KBM-7 (cell line): Measurements from ENCODE around the gene DOCK7.

Source experiments
- DNase-seq: peaks from one replicate; pipeline ENCODE4 v3.0.0-alpha.2; 2015
- in situ Hi-C: fragments of 300-500 bp; cut with MboI; formaldehyde crosslinking; loops from 2 replicates; pipeline ENCODE4 v1.14.3; 2020; ENCODE audit warnings: low sequenced_read_pairs, low pct_unique_long_range_greater_than_20kb, mixed read lengths

DOCK7 gene

GRCh38 chr1:62492521-62492920 lies 195.7 kb downstream of the DOCK7 start:
- in situ Hi-C loops = no loop called here
- DNase-seq = no peak

- in situ Hi-C loops = no loop called here
- no peak for DNase-seq
These were observed 200.2 kb downstream of the DOCK7 start for GRCh38 chr1:62487956-62488355.

- in situ Hi-C loops = no loop called here
- DNase-seq = no peak
These were observed 203.2 kb downstream of the DOCK7 start for GRCh38 chr1:62484824-62485468.

- no peak for DNase-seq
- in situ Hi-C loops = no loop called here
These were observed 206.5 kb downstream of the DOCK7 start for GRCh38 chr1:62481681-62482080.

- DNase-seq = no peak
- in situ Hi-C loops = no loop called here
These were observed 211.5 kb downstream of the DOCK7 start for GRCh38 chr1:62476525-62477219.

GRCh38 chr1:62467092-62467491 lies 221.1 kb downstream of the DOCK7 start:
- in situ Hi-C loops = no loop called here
- DNase-seq = no peak

- no peak for DNase-seq
- in situ Hi-C loops = no loop called here
These were observed 225.8 kb downstream of the DOCK7 start for GRCh38 chr1:62462370-62462769.

- DNase-seq = no peak
- in situ Hi-C loops = no loop called here
These were observed 230.2 kb downstream of the DOCK7 start for GRCh38 chr1:62457955-62458354.

- in situ Hi-C loops = no loop called here
- DNase-seq = no peak
These were observed 235.2 kb downstream of the DOCK7 start for GRCh38 chr1:62452951-62453350.

GRCh38 chr1:62450301-62450700 lies 237.9 kb downstream of the DOCK7 start:
- in situ Hi-C loops = no loop called here
- DNase-seq = no peak

- no peak for DNase-seq
- in situ Hi-C loops = no loop called here
These were observed 239.8 kb downstream of the DOCK7 start for GRCh38 chr1:62448221-62448933.

- DNase-seq = peak; percentile 47
- in situ Hi-C loops = no loop called here
These were observed 243.5 kb downstream of the DOCK7 start for GRCh38 chr1:62444701-62445100.

GRCh38 chr1:62439652-62440371 lies 248.4 kb downstream of the DOCK7 start:
- in situ Hi-C loops = no loop called here
- peak; percentile 28 for DNase-seq

GRCh38 chr1:62438163-62438562 lies 250.0 kb downstream of the DOCK7 start:
- in situ Hi-C loops = no loop called here
- peak; percentile 48 for DNase-seq

GRCh38 chr1:62437273-62437940 lies 250.8 kb downstream of the DOCK7 start:
- in situ Hi-C loops = no loop called here
- DNase-seq = peak; percentile 31

- peak; percentile 100 for DNase-seq
- in situ Hi-C loops = no loop called here
These were observed 251.5 kb downstream of the DOCK7 start, which contains the start of gene USP1 for GRCh38 chr1:62436466-62437272. TSS of gene USP1 (plus strand) at chr1:62437049. CDS start at chr1:62439868, 2,819 bp downstream.

GRCh38 chr1:62436039-62436465 lies 252.1 kb downstream of the DOCK7 start:
- no peak for DNase-seq
- in situ Hi-C loops = no loop called here
